MM.1S (cell line): ENCODE data around the gene TBCA.

Experiments
- DNase-seq: peaks from one replicate; pipeline ENCODE4 v3.0.0-alpha.2; 2015
- H2AFZ ChIP-seq: fragments of 300-600 bp; sonication (generic); 2 replicates; pipeline ENCODE4 v1.6.0; 2016; ENCODE audit warnings: antibody characterized with exemption, low read length
- H3F3A ChIP-seq: fragments of 300-600 bp; sonication (generic); 2 replicates; pipeline ENCODE4 v1.6.1; 2016; ENCODE audit warnings: mild to moderate bottlenecking, antibody characterized with exemption, low read length, moderate library complexity, mixed read lengths; ENCODE audit not compliant: insufficient read depth
- H3K27ac ChIP-seq: fragments of 300-600 bp; sonication (generic); 2 replicates; pipeline ENCODE4 v1.5.1; 2016; ENCODE audit warnings: mild to moderate bottlenecking, low read length
- H3K27me3 ChIP-seq: fragments of 300-600 bp; sonication (generic); replicated peaks from 2 replicates; pipeline ENCODE4 v1.6.0; 2016; ENCODE audit warnings: low read length; ENCODE audit not compliant: insufficient read depth
- H3K36me3 ChIP-seq: fragments of 300-600 bp; sonication (generic); replicated peaks from 2 replicates; pipeline ENCODE4 v1.6.1; 2016; ENCODE audit warnings: mild to moderate bottlenecking, low read length, mixed read lengths; ENCODE audit not compliant: insufficient read depth
- H3K4me1 ChIP-seq: fragments of 300-600 bp; sonication (generic); 2 replicates; pipeline ENCODE4 v1.6.1; 2016; ENCODE audit warnings: low read length, mixed read lengths
- H3K4me2 ChIP-seq: fragments of 300-600 bp; sonication (generic); 2 replicates; pipeline ENCODE4 v1.6.0; 2016; ENCODE audit warnings: low read depth, low read length
- H3K4me3 ChIP-seq: fragments of 300-600 bp; sonication (generic); 2 replicates; pipeline ENCODE4 v1.5.1; 2016; ENCODE audit warnings: low read length, mixed read lengths
- H3K79me2 ChIP-seq: fragments of 300-600 bp; sonication (generic); 2 replicates; pipeline ENCODE4 v1.6.1; 2016; ENCODE audit warnings: mixed run types, low read length, mixed read lengths
- H3K9ac ChIP-seq: fragments of 300-600 bp; sonication (generic); 2 replicates; pipeline ENCODE4 v1.6.1; 2016; ENCODE audit warnings: low read length, mixed read lengths
- H3K9me2 ChIP-seq: fragments of 300-600 bp; sonication (generic); replicated peaks from 2 replicates; pipeline ENCODE4 v1.6.1; 2016; ENCODE audit warnings: mild to moderate bottlenecking, low read length, mixed read lengths; ENCODE audit not compliant: insufficient read depth
- H3K9me3 ChIP-seq: fragments of 300-600 bp; sonication (generic); replicated peaks from 2 replicates; pipeline ENCODE4 v1.6.1; 2016; ENCODE audit warnings: mild to moderate bottlenecking, low read length, mixed read lengths; ENCODE audit not compliant: insufficient read depth
- H4K20me1 ChIP-seq: fragments of 300-600 bp; sonication (generic); 2 replicates; pipeline ENCODE4 v1.6.1; 2016; ENCODE audit warnings: mild to moderate bottlenecking, low read length, moderate library complexity, mixed read lengths; ENCODE audit not compliant: insufficient read depth
- EZH2 ChIP-seq: fragments of 300-600 bp; sonication (generic); optimal IDR thresholded peaks from 2 replicates; pipeline ENCODE3; 2017; ENCODE audit warnings: low read depth, mild to moderate bottlenecking, antibody characterized with exemption, low read length, mixed read lengths
- EZH2phosphoT487 ChIP-seq: fragments of 300-600 bp; sonication (generic); IDR thresholded peaks from 2 replicates; pipeline ENCODE4 v1.6.1; 2018; ENCODE audit warnings: antibody characterized with exemption, low read length
- TF ChIP-seq, protein P1 (sequence below): fragments of 300-600 bp; sonication (generic); IDR thresholded peaks from 2 replicates; pipeline ENCODE4 v1.5.1; 2016; ENCODE audit warnings: antibody characterized with exemption, low read length, mixed read lengths

TBCA gene

DNA sequence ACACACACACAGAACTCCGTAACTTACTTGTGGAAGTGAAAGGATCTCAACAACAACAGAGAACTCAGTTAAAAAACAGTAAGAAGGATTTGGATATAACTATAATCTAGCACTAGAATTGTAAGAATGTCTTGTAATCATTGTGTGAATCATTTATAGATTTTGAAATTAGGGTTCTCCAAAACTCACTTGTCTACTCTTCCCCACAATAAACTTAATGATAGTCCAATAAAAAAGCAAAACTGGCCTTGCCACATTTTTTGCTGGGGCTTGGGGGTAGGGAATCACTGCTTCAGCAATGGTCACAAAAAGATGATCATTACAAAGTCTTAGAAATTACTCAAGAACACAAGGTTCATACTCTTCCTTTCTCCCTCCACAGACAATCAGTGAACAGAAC lies 8.8 kb downstream of the TBCA start:
- H2AFZ ChIP-seq: no peak overlapping the region
- no peak overlapping the region for H3K9ac ChIP-seq
- H3F3A ChIP-seq: no peaks in the 10 kb centered on the region
- DNase-seq: no peak
- TF ChIP-seq, protein P1, sequence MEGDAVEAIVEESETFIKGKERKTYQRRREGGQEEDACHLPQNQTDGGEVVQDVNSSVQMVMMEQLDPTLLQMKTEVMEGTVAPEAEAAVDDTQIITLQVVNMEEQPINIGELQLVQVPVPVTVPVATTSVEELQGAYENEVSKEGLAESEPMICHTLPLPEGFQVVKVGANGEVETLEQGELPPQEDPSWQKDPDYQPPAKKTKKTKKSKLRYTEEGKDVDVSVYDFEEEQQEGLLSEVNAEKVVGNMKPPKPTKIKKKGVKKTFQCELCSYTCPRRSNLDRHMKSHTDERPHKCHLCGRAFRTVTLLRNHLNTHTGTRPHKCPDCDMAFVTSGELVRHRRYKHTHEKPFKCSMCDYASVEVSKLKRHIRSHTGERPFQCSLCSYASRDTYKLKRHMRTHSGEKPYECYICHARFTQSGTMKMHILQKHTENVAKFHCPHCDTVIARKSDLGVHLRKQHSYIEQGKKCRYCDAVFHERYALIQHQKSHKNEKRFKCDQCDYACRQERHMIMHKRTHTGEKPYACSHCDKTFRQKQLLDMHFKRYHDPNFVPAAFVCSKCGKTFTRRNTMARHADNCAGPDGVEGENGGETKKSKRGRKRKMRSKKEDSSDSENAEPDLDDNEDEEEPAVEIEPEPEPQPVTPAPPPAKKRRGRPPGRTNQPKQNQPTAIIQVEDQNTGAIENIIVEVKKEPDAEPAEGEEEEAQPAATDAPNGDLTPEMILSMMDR: no peak
- TF ChIP-seq EZH2 (no peak), EZH2phosphoT487 (no peak)
- no peaks in the 10 kb centered on the region for H3K4me1 ChIP-seq
- no peak overlapping the region for H3K4me3 ChIP-seq
- H3K27ac ChIP-seq: no peak overlapping the region
- no peaks in the 10 kb centered on the region for H3K9me3 ChIP-seq
- no peaks in the 10 kb centered on the region for H3K27me3 ChIP-seq
- no peak overlapping the region for H3K4me2 ChIP-seq
- peaks cover 27% of the 10 kb centered on the region; the same call in 1 of the 2 replicates for H4K20me1 ChIP-seq
- no peaks in the 10 kb centered on the region for H3K9me2 ChIP-seq
- peaks cover 92% of the 10 kb centered on the region for H3K79me2 ChIP-seq
- 0 out of 2 replicates have a peak, but pooled peaks cover 6% of the 10 kb centered on the region for H3K36me3 ChIP-seq

DNA sequence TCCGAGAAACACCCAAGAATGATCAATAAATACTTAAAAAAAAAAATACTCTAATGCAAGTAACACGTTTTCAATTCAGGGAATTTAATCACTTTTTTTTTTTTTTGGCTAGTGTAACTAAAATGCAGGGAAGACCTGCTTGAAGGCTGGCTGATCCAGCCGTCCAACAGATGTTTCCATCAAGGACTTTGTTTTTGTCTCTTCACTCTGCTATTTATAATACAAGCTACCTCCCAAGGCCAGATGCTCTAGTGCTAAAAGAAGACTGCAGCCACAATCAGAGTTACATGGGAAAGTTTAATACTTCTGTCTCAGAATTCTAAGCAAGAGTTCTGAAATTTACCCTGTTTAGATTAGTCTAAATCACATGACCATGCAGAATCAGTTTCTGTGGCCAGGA lies 14.5 kb downstream of the TBCA start:
- DNase-seq: no peak
- H3K27me3 ChIP-seq: no peaks in the 10 kb centered on the region
- H3F3A ChIP-seq: no peaks in the 10 kb centered on the region
- no peaks in the 10 kb centered on the region for H3K4me1 ChIP-seq
- TF ChIP-seq EZH2: no peak
- no peak for TF ChIP-seq EZH2phosphoT487
- TF ChIP-seq, protein P1: no peak
- no peak overlapping the region for H3K4me2 ChIP-seq
- peaks cover 10% of the 10 kb centered on the region; the same call in 1 of the 2 replicates for H4K20me1 ChIP-seq
- H3K9me3 ChIP-seq: no peaks in the 10 kb centered on the region
- no peak overlapping the region for H3K27ac ChIP-seq
- H3K9me2 ChIP-seq: no peaks in the 10 kb centered on the region
- H3K9ac ChIP-seq: no peak overlapping the region
- H3K4me3 ChIP-seq: no peak overlapping the region
- peaks cover 84% of the 10 kb centered on the region for H3K79me2 ChIP-seq
- H2AFZ ChIP-seq: no peak overlapping the region
- no peaks in the 10 kb centered on the region for H3K36me3 ChIP-seq

DNA sequence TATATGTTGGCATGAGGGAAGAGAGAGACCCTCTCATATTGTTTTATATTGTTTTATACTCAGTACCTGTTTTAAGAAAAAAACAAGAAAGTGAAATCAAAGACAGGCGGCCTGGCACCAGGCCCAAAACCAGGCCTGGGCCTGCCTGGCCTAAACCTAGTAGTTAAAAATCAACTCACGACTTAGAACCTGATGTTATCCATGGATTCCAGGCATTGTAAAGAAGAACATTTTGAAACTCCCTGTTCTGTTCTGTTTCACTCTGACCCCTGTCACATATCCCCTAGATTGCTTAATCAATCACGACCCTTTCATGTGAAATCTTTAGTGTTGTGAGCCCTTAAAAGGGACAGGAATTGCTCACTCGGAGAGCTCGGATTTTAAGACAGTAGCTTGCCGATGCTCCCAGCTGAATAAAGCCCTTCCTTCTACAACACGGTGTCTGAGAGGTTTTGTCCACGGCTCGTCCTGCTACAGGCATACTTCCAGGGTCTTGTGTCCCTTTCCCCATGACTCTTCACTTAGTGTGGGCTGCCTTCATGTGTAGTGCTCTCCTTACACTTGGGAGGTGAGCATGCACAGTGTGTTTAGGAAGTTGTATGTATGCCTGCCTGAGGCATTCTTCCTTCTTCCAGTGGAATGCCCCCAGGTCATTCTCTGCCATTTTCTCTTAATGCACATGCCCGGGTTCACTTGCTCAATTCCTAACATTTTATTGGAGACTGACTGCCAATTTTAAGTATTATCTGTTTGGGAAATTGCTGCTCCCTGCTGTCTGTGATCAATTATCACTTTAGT lies 17.8 kb downstream of the TBCA start:
- Histone ChIP-seq H3F3A (no peaks in the 10 kb centered on the region), H3K36me3 (no peaks in the 10 kb centered on the region), H3K4me1 (no peaks in the 10 kb centered on the region), H2AFZ (no peak overlapping the region), H4K20me1 (peaks cover under 1% of the 10 kb centered on the region; the same call in 1 of the 2 replicates), H3K27ac (no peak overlapping the region), H3K9me2 (no peaks in the 10 kb centered on the region), H3K9me3 (no peaks in the 10 kb centered on the region), H3K4me3 (no peak overlapping the region), H3K27me3 (no peaks in the 10 kb centered on the region), H3K4me2 (no peak overlapping the region), H3K79me2 (peaks cover 87% of the 10 kb centered on the region), H3K9ac (no peak overlapping the region)
- DNase-seq: no peak
- TF ChIP-seq EZH2phosphoT487 (no peak), EZH2 (no peak)
- TF ChIP-seq, protein P1: no peak
